SK-N-SH (cell line): ENCODE measurements around the gene RC3H2.

Experiments used
- MAX ChIP-seq: IDR thresholded peaks from 2 replicates; pipeline ENCODE4 v1.4.0; 2012; ENCODE audit warnings: low read depth
- RFX5 ChIP-seq: IDR thresholded peaks from 2 replicates; pipeline ENCODE4 v1.6.1; 2012; ENCODE audit warnings: mild to moderate bottlenecking, improper control_type of control experiment, low read length
- SIN3A ChIP-seq: IDR thresholded peaks from 2 replicates; pipeline ENCODE4 v1.6.1; 2012; ENCODE audit warnings: low read depth, mild to moderate bottlenecking, low read length, moderate library complexity, borderline replicate concordance
- TCF12 ChIP-seq: IDR thresholded peaks from 2 replicates; pipeline ENCODE4 v1.4.0; 2012
- TF ChIP-seq, protein P1 (sequence below): IDR thresholded peaks from 2 replicates; pipeline ENCODE4 v1.6.1; 2012; ENCODE audit warnings: mild to moderate bottlenecking, low read depth, low read length, moderate library complexity
- TF ChIP-seq, protein P2 (sequence below): fragments of 150-350 bp; IDR thresholded peaks from 2 replicates; pipeline ENCODE4 v1.6.1; 2017; ENCODE audit warnings: antibody characterized with exemption, low read length, low read depth, borderline replicate concordance

- TF ChIP-seq SIN3A (no peak), TCF12 (no peak), MAX (no peak), RFX5 (no peak)
- TF ChIP-seq, protein P1, sequence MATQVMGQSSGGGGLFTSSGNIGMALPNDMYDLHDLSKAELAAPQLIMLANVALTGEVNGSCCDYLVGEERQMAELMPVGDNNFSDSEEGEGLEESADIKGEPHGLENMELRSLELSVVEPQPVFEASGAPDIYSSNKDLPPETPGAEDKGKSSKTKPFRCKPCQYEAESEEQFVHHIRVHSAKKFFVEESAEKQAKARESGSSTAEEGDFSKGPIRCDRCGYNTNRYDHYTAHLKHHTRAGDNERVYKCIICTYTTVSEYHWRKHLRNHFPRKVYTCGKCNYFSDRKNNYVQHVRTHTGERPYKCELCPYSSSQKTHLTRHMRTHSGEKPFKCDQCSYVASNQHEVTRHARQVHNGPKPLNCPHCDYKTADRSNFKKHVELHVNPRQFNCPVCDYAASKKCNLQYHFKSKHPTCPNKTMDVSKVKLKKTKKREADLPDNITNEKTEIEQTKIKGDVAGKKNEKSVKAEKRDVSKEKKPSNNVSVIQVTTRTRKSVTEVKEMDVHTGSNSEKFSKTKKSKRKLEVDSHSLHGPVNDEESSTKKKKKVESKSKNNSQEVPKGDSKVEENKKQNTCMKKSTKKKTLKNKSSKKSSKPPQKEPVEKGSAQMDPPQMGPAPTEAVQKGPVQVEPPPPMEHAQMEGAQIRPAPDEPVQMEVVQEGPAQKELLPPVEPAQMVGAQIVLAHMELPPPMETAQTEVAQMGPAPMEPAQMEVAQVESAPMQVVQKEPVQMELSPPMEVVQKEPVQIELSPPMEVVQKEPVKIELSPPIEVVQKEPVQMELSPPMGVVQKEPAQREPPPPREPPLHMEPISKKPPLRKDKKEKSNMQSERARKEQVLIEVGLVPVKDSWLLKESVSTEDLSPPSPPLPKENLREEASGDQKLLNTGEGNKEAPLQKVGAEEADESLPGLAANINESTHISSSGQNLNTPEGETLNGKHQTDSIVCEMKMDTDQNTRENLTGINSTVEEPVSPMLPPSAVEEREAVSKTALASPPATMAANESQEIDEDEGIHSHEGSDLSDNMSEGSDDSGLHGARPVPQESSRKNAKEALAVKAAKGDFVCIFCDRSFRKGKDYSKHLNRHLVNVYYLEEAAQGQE = no peak
- TF ChIP-seq, protein P2, sequence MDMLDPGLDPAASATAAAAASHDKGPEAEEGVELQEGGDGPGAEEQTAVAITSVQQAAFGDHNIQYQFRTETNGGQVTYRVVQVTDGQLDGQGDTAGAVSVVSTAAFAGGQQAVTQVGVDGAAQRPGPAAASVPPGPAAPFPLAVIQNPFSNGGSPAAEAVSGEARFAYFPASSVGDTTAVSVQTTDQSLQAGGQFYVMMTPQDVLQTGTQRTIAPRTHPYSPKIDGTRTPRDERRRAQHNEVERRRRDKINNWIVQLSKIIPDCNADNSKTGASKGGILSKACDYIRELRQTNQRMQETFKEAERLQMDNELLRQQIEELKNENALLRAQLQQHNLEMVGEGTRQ = no peak
These were observed 13.2 kb upstream of the RC3H2 start for GRCh38 chr9:122918310-122918709.
